GM19099 (cell line): ENCODE data around the gene HYCC1.
A peak's percentile ranks its signal among the peaks of the same experiment; 100 is the strongest.

Experiments
- POLR2A ChIP-seq: IDR thresholded peaks from 3 replicates; pipeline ENCODE4 v1.6.1; 2011; ENCODE audit warnings: low read depth; ENCODE audit not compliant: insufficient read length; ENCODE audit errors: extremely low read depth

The HYCC1 gene

GRCh38 chr7:23013715-23014649, at the start of gene HYCC1:
Gene HYCC1 (minus strand): TSS chr7:23014130. CDS start chr7:22991111, 23,019 bp downstream.
- TF ChIP-seq POLR2A, result peak; percentile 98

GRCh38 chr7:23062452-23062851, 48.5 kb upstream of the HYCC1 start:
- no peak for TF ChIP-seq POLR2A

- no peak for TF ChIP-seq POLR2A
Measured at GRCh38 chr7:23061327-23061726, 47.4 kb upstream of the HYCC1 start.

- TF ChIP-seq POLR2A, result no peak
Measured at GRCh38 chr7:23058408-23059096, 44.6 kb upstream of the HYCC1 start.

- TF ChIP-seq POLR2A, result no peak
Measured at GRCh38 chr7:23055582-23056178, 41.8 kb upstream of the HYCC1 start.

- TF ChIP-seq POLR2A, result no peak
Measured at GRCh38 chr7:23044581-23044980, 30.7 kb upstream of the HYCC1 start.

GRCh38 chr7:23043441-23043840, 29.5 kb upstream of the HYCC1 start:
- no peak for TF ChIP-seq POLR2A

GRCh38 chr7:23027261-23027660, 13.3 kb upstream of the HYCC1 start:
- no peak for TF ChIP-seq POLR2A

- no peak for TF ChIP-seq POLR2A
Measured at GRCh38 chr7:23026164-23026563, 12.2 kb upstream of the HYCC1 start.

GRCh38 chr7:23024454-23024853, 10.5 kb upstream of the HYCC1 start:
- no peak for TF ChIP-seq POLR2A

- TF ChIP-seq POLR2A, result no peak
Measured at GRCh38 chr7:23022851-23023250, 8.9 kb upstream of the HYCC1 start.

- no peak for TF ChIP-seq POLR2A
Measured at GRCh38 chr7:23022258-23022769, 8.4 kb upstream of the HYCC1 start.

- no peak for TF ChIP-seq POLR2A
Measured at GRCh38 chr7:23021596-23021995, 7.7 kb upstream of the HYCC1 start.

GRCh38 chr7:23020742-23021401, 6.9 kb upstream of the HYCC1 start:
- TF ChIP-seq POLR2A, result no peak

- TF ChIP-seq POLR2A, result no peak
Measured at GRCh38 chr7:23018750-23019149, 4.8 kb upstream of the HYCC1 start.

GRCh38 chr7:23017309-23017708, 3.4 kb upstream of the HYCC1 start:
- no peak for TF ChIP-seq POLR2A
